Lower leg skin (tissue), 3 donors: Measurements from ENCODE around the gene CDC23.

Experiments
- CTCF ChIP-seq, 3 donors: fragments of 450-650 bp; IDR thresholded peaks; one replicate each; pipeline ENCODE4 v1.5.1; 2016; ENCODE audit warnings: antibody characterized with exemption in 3 of 3, mild to moderate bottlenecking in 3 of 3, moderate library complexity in 2 of 3
- POLR2A ChIP-seq, 2 donors: fragments of 450-650 bp; IDR thresholded peaks; one replicate each; pipeline ENCODE4 v1.6.1; 2016 to 2017; ENCODE audit warnings: antibody characterized with exemption in 2 of 2, mild to moderate bottlenecking in 1 of 2, moderate library complexity in 1 of 2

- TF ChIP-seq POLR2A (IDR thresholded peaks at IDR 0.05) (no peak), CTCF (IDR thresholded peaks at IDR 0.05) (no peak)
Observed at GRCh38 chr5:138177941-138178515, 35.1 kb downstream of the CDC23 start.
